Mammary epithelial cell (primary cell): Measurements from ENCODE around the gene FARS2.

Experiments used
- CTCF ChIP-seq, 2 donors: IDR thresholded peaks in 1 of 2; conservative IDR thresholded peaks in 1 of 2; 2 replicates each; pipeline ENCODE4 v1.5.1; 2011 to 2012; ENCODE audit warnings: inconsistent platforms in 2 of 2, low read length in 2 of 2, mild to moderate bottlenecking in 2 of 2, control low read depth in 1 of 2, low read depth in 1 of 2; ENCODE audit not compliant: insufficient read depth in 1 of 2; ENCODE audit errors: extremely low read depth in 1 of 2
- EZH2 ChIP-seq: IDR thresholded peaks from 2 replicates; pipeline ENCODE4 v1.6.1; 2012; ENCODE audit warnings: low read length, inconsistent platforms, borderline replicate concordance

GRCh38 chr6:5767471-5767870 is 506.2 kb downstream of the FARS2 start:
- TF ChIP-seq CTCF (conservative IDR thresholded peaks at IDR 0.05 in 1 of 2, IDR thresholded peaks at IDR 0.05 in 1 of 2; ENCODE audit: extremely low read depth in 1 of 2, insufficient read depth in 1 of 2, low read depth in 1 of 2, low read length in 2 of 2) (no peak), EZH2 (no peak)
